ENCODE measurements around the gene EXOC7.

Gene EXOC7

GRCh38 chr17:76134911-76135809 lies 31.6 kb upstream of the EXOC7 start:
- Histone ChIP-seq H3K27ac (no peak overlapping the region), H3K4me3 (no peak overlapping the region), H3K9ac (ENCODE audit: insufficient read length) (no peak overlapping the region), H3K36me3 (ENCODE audit: insufficient read depth, low read length) (no peaks in the 10 kb centered on the region), H3K9me3 (ENCODE audit: low read depth, low read length) (no peaks in the 10 kb centered on the region)
- DNase-seq (ENCODE audit: low read depth, low spot score): no peak
- no peak for TF ChIP-seq FOXP2 (optimal IDR thresholded peaks at IDR 0.05; ENCODE audit: control extremely low read depth, extremely low read length, insufficient read depth)
- no peak for TF ChIP-seq POLR2AphosphoS5 (IDR thresholded peaks at IDR 0.05; ENCODE audit: borderline replicate concordance, low read depth, low read length)
- no peak for TF ChIP-seq EZH2 (IDR thresholded peaks at IDR 0.05)

GRCh38 chr17:76132574-76133338 lies 29.2 kb upstream of the EXOC7 start:
- no peaks in the 10 kb centered on the region for H3K36me3 ChIP-seq (ENCODE audit: insufficient read depth, low read length)
- H3K9me3 ChIP-seq (ENCODE audit: low read depth, low read length): no peaks in the 10 kb centered on the region
- no peak overlapping the region for H3K4me3 ChIP-seq
- TF ChIP-seq EZH2 (IDR thresholded peaks at IDR 0.05): no peak
- TF ChIP-seq FOXP2 (optimal IDR thresholded peaks at IDR 0.05; ENCODE audit: control extremely low read depth, extremely low read length, insufficient read depth): no peak
- TF ChIP-seq POLR2AphosphoS5 (IDR thresholded peaks at IDR 0.05; ENCODE audit: borderline replicate concordance, low read depth, low read length): no peak
- no peak overlapping the region for H3K9ac ChIP-seq (ENCODE audit: insufficient read length)
- no peak for DNase-seq (ENCODE audit: low read depth, low spot score)
- H3K27ac ChIP-seq: no peak overlapping the region

GRCh38 chr17:76131692-76132573 lies 28.3 kb upstream of the EXOC7 start:
- no peak overlapping the region for H3K9ac ChIP-seq (ENCODE audit: insufficient read length)
- H3K4me3 ChIP-seq: no peak overlapping the region
- no peaks in the 10 kb centered on the region for H3K9me3 ChIP-seq (ENCODE audit: low read depth, low read length)
- TF ChIP-seq FOXP2 (optimal IDR thresholded peaks at IDR 0.05; ENCODE audit: control extremely low read depth, extremely low read length, insufficient read depth): no peak
- no peak for TF ChIP-seq POLR2AphosphoS5 (IDR thresholded peaks at IDR 0.05; ENCODE audit: borderline replicate concordance, low read depth, low read length)
- no peak for TF ChIP-seq EZH2 (IDR thresholded peaks at IDR 0.05)
- no peak for DNase-seq (ENCODE audit: low read depth, low spot score)
- no peaks in the 10 kb centered on the region for H3K36me3 ChIP-seq (ENCODE audit: insufficient read depth, low read length)
- H3K27ac ChIP-seq: no peak overlapping the region

GRCh38 chr17:76131051-76131691 lies 27.6 kb upstream of the EXOC7 start:
- H3K36me3 ChIP-seq (ENCODE audit: insufficient read depth, low read length): no peaks in the 10 kb centered on the region
- H3K27ac ChIP-seq: no peak overlapping the region
- H3K4me3 ChIP-seq: no peak overlapping the region
- no peaks in the 10 kb centered on the region for H3K9me3 ChIP-seq (ENCODE audit: low read depth, low read length)
- TF ChIP-seq EZH2 (IDR thresholded peaks at IDR 0.05): no peak
- no peak for TF ChIP-seq POLR2AphosphoS5 (IDR thresholded peaks at IDR 0.05; ENCODE audit: borderline replicate concordance, low read depth, low read length)
- no peak for TF ChIP-seq FOXP2 (optimal IDR thresholded peaks at IDR 0.05; ENCODE audit: control extremely low read depth, extremely low read length, insufficient read depth)
- no peak for DNase-seq (ENCODE audit: low read depth, low spot score)
- H3K9ac ChIP-seq (ENCODE audit: insufficient read length): no peak overlapping the region

GRCh38 chr17:76130473-76130872 lies 26.9 kb upstream of the EXOC7 start:
- H3K4me3 ChIP-seq: no peak overlapping the region
- H3K27ac ChIP-seq: no peak overlapping the region
- H3K9me3 ChIP-seq (ENCODE audit: low read depth, low read length): no peaks in the 10 kb centered on the region
- H3K36me3 ChIP-seq (ENCODE audit: insufficient read depth, low read length): no peaks in the 10 kb centered on the region
- no peak for DNase-seq (ENCODE audit: low read depth, low spot score)
- TF ChIP-seq POLR2AphosphoS5 (IDR thresholded peaks at IDR 0.05; ENCODE audit: borderline replicate concordance, low read depth, low read length) (no peak), FOXP2 (optimal IDR thresholded peaks at IDR 0.05; ENCODE audit: control extremely low read depth, extremely low read length, insufficient read depth) (no peak)
- H3K9ac ChIP-seq (ENCODE audit: insufficient read length): no peak overlapping the region

GRCh38 chr17:76125922-76126321 lies 22.3 kb upstream of the EXOC7 start:
- H3K9me3 ChIP-seq (ENCODE audit: low read depth, low read length): no peaks in the 10 kb centered on the region

GRCh38 chr17:76125391-76125675 lies 21.7 kb upstream of the EXOC7 start:
- H3K4me3 ChIP-seq: no peak overlapping the region
- TF ChIP-seq POLR2AphosphoS5 (IDR thresholded peaks at IDR 0.05; ENCODE audit: borderline replicate concordance, low read depth, low read length) (no peak), FOXP2 (optimal IDR thresholded peaks at IDR 0.05; ENCODE audit: control extremely low read depth, extremely low read length, insufficient read depth) (no peak), EZH2 (IDR thresholded peaks at IDR 0.05) (no peak)
- no peak overlapping the region for H3K9ac ChIP-seq (ENCODE audit: insufficient read length)
- no peaks in the 10 kb centered on the region for H3K36me3 ChIP-seq (ENCODE audit: insufficient read depth, low read length)
- H3K9me3 ChIP-seq (ENCODE audit: low read depth, low read length): no peaks in the 10 kb centered on the region
- H3K27ac ChIP-seq: no peak overlapping the region
- DNase-seq (ENCODE audit: low read depth, low spot score): no peak

More at GRCh38 chr17:76125922-76126321, 22.3 kb upstream of the EXOC7 start:
- TF ChIP-seq EZH2 (IDR thresholded peaks at IDR 0.05): no peak
- TF ChIP-seq POLR2AphosphoS5 (IDR thresholded peaks at IDR 0.05; ENCODE audit: borderline replicate concordance, low read depth, low read length): no peak
- TF ChIP-seq FOXP2 (optimal IDR thresholded peaks at IDR 0.05; ENCODE audit: control extremely low read depth, extremely low read length, insufficient read depth): no peak
- DNase-seq (ENCODE audit: low read depth, low spot score): no peak
- Histone ChIP-seq H3K36me3 (ENCODE audit: insufficient read depth, low read length) (no peaks in the 10 kb centered on the region), H3K4me3 (no peak overlapping the region), H3K9ac (ENCODE audit: insufficient read length) (no peak overlapping the region), H3K27ac (no peak overlapping the region)

Measured in SK-N-MC (cell line).